K562 (cell line): Measurements from ENCODE around the gene SPHK1. TPM values are rescaled to one million over a fixed set of nuclear protein-coding genes. Genes with fewer than 3 reads are reported as not detected.

Experiments used
- ARID1B ChIP-seq: fragments of 450-650 bp; IDR thresholded peaks from 2 replicates; pipeline ENCODE4 v1.6.1; 2016; ENCODE audit warnings: antibody characterized with exemption, mild to moderate bottlenecking, inconsistent platforms
- DPF2 ChIP-seq: fragments of 450-650 bp; IDR thresholded peaks from 2 replicates; pipeline ENCODE4 v1.6.1; 2016
- HOXB6 ChIP-seq: fragments of 250-450 bp; sonication (Bioruptor Pico); IDR thresholded peaks from 2 replicates; pipeline ENCODE4 v1.5.1; 2022; ENCODE audit warnings: mild to moderate bottlenecking, borderline replicate concordance
- RBM34 ChIP-seq: fragments of 200-400 bp; formaldehyde crosslinking; IDR thresholded peaks from 2 replicates; pipeline ENCODE4 v1.6.1; 2018; ENCODE audit warnings: low read length, borderline replicate concordance; ENCODE audit not compliant: insufficient read depth
- WHSC1 ChIP-seq: IDR thresholded peaks from one replicate; pipeline ENCODE4 v1.6.1; 2012; ENCODE audit warnings: low read length, control low read depth, inconsistent platforms
- ZNF175 ChIP-seq: fragments of 200-800 bp; sonication (Bioruptor generic); IDR thresholded peaks from 2 replicates; pipeline ENCODE4 v1.6.1; 2016; ENCODE audit warnings: low read depth, mild to moderate bottlenecking, missing genetic modification characterization, missing compliant biosample characterization
- ZNF3 ChIP-seq: fragments of 250-450 bp; sonication (Bioruptor Pico); IDR thresholded peaks from 2 replicates; pipeline ENCODE4 v1.5.0; 2021; ENCODE audit warnings: mild to moderate bottlenecking, moderate library complexity
- ZNF324 ChIP-seq: fragments of 250-450 bp; sonication (Bioruptor Pico); IDR thresholded peaks from 2 replicates; pipeline ENCODE4 v1.4.0; 2020; ENCODE audit warnings: mild to moderate bottlenecking
- ZNF644 ChIP-seq: fragments of 200-800 bp; sonication (Bioruptor generic); IDR thresholded peaks from 2 replicates; pipeline ENCODE4 v1.6.1; 2016; ENCODE audit warnings: low read depth, missing genetic modification characterization, missing compliant biosample characterization
- ZNF699 ChIP-seq: fragments of 250-450 bp; sonication (Bioruptor Pico); IDR thresholded peaks from 2 replicates; pipeline ENCODE4 v1.8.0; 2021; ENCODE audit warnings: mild to moderate bottlenecking, moderate library complexity; ENCODE audit not compliant: insufficient replicate concordance
- polyA plus RNA-seq, 8 experiments: library from polyadenylated mRNA; depleted of rRNA in 4 of 8; stranded (reverse) in 5 of 8; unstranded in 3 of 8; fragments of >200 nt; fragmentation: Nextera tagmentation in 2 of 8; fragmentation: Illumina TruSeq in 1 of 8; extraction: Ambion mirVana in 2 of 8; extraction: Trizol in 1 of 8; gene quantifications; 2 replicates each; pipeline versions ENCODE4 v1.2.1 to v1.2.3, GENCODE V29; 2011 to 2014; ENCODE audit warnings: inconsistent platforms in 1 of 8, missing spikeins in 1 of 8
- total RNA-seq, 7 experiments: library from RNA; depleted of rRNA in 6 of 7; stranded (reverse); fragments of >200 nt in 6 of 7; fragmentation: Illumina TruSeq in 2 of 7; extraction: Trizol in 2 of 7; gene quantifications; 2 replicates each; pipeline versions ENCODE4 v1.2.1 to v1.2.3, GENCODE V29; 2011 to 2021; ENCODE audit warnings: low replicate concordance in 1 of 7
- TF ChIP-seq, protein P1 (sequence below), 2 experiments: fragments of 450-650 bp; IDR thresholded peaks; 2 replicates each; pipeline ENCODE4 v1.6.1; 2018; ENCODE audit warnings: mild to moderate bottlenecking in 2 of 2, low read depth in 1 of 2; ENCODE audit not compliant: partially characterized antibody in 2 of 2
- TF ChIP-seq, protein P2 (sequence below), 2 experiments: fragments of 150-350 bp in 1 of 2; IDR thresholded peaks; 2 replicates each; pipeline ENCODE4 v1.6.1; 2012 to 2016; ENCODE audit warnings: low read depth in 2 of 2, low read length in 2 of 2, mild to moderate bottlenecking in 1 of 2, moderate library complexity in 1 of 2
- TF ChIP-seq, protein P3 (sequence below): sonication (generic); formaldehyde crosslinking; IDR thresholded peaks from 2 replicates; pipeline ENCODE4 v1.4.0; 2020; ENCODE audit warnings: mild to moderate bottlenecking, missing genetic modification reagents
- TF ChIP-seq, protein P4 (sequence below): fragments of 250-450 bp; sonication (Bioruptor Pico); IDR thresholded peaks from 2 replicates; pipeline ENCODE4 v1.5.0; 2021; ENCODE audit warnings: mild to moderate bottlenecking, moderate library complexity

SPHK1 gene
- total and polyA plus RNA-seq, 9 of the 15 experiments (the other 6 are each of a cell fraction or from before 2014, with no cell fraction given), result 0.21 to 60.3 (median 14.5) TPM

DNA sequence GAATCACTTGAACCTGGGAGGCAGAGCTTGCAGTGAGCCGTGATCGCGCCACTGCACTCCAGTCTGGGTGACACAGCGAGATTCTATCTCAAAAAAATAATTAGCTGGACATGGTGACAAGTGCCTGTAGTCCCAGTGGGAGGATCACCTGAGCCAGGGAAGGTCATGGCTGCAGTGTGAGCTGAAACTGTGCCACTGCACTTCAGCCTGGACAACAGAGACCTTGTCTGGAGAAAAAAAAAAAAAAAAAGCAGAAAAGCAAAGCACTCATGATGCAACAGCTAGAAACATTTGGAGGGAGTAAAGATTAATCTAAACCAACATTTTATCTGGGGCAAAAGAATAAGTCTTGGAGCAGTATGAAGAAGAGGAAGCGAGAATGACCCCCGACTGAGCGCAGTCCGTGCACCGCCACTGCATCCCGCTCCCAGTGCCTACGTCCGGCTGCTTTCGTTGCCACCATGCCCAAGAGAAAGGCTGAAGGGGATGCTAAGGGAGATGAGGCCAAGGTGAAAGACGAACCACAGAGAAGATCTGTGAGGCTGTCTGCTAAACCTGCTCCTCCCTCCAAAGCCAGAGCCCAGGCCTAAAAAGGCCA lies 38.9 kb upstream of the SPHK1 start (continued):
- TF ChIP-seq, protein P1, sequence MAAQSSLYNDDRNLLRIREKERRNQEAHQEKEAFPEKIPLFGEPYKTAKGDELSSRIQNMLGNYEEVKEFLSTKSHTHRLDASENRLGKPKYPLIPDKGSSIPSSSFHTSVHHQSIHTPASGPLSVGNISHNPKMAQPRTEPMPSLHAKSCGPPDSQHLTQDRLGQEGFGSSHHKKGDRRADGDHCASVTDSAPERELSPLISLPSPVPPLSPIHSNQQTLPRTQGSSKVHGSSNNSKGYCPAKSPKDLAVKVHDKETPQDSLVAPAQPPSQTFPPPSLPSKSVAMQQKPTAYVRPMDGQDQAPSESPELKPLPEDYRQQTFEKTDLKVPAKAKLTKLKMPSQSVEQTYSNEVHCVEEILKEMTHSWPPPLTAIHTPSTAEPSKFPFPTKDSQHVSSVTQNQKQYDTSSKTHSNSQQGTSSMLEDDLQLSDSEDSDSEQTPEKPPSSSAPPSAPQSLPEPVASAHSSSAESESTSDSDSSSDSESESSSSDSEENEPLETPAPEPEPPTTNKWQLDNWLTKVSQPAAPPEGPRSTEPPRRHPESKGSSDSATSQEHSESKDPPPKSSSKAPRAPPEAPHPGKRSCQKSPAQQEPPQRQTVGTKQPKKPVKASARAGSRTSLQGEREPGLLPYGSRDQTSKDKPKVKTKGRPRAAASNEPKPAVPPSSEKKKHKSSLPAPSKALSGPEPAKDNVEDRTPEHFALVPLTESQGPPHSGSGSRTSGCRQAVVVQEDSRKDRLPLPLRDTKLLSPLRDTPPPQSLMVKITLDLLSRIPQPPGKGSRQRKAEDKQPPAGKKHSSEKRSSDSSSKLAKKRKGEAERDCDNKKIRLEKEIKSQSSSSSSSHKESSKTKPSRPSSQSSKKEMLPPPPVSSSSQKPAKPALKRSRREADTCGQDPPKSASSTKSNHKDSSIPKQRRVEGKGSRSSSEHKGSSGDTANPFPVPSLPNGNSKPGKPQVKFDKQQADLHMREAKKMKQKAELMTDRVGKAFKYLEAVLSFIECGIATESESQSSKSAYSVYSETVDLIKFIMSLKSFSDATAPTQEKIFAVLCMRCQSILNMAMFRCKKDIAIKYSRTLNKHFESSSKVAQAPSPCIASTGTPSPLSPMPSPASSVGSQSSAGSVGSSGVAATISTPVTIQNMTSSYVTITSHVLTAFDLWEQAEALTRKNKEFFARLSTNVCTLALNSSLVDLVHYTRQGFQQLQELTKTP (IDR thresholded peaks at IDR 0.05; ENCODE audit: low read depth in 1 of 2, partially characterized antibody in 2 of 2), result peak in 1 of 2 experiments; percentile 61
- TF ChIP-seq WHSC1 (no peak), DPF2 (peak; percentile 87; the same call in 1 of the 2 replicates), ARID1B (peak; percentile 76), ZNF3 (CRISPR knock-in tag) (no peak), ZNF324 (no peak), HOXB6 (CRISPR knock-in tag) (no peak), RBM34 (no peak), ZNF175 (CRISPR knock-in tag) (0 out of 2 replicates have a peak, but pooled peaks have one; percentile 42), ZNF699 (CRISPR knock-in tag) (no peak), ZNF644 (0 out of 2 replicates have a peak, but pooled peaks have one; percentile 21)
- TF ChIP-seq, protein P2, sequence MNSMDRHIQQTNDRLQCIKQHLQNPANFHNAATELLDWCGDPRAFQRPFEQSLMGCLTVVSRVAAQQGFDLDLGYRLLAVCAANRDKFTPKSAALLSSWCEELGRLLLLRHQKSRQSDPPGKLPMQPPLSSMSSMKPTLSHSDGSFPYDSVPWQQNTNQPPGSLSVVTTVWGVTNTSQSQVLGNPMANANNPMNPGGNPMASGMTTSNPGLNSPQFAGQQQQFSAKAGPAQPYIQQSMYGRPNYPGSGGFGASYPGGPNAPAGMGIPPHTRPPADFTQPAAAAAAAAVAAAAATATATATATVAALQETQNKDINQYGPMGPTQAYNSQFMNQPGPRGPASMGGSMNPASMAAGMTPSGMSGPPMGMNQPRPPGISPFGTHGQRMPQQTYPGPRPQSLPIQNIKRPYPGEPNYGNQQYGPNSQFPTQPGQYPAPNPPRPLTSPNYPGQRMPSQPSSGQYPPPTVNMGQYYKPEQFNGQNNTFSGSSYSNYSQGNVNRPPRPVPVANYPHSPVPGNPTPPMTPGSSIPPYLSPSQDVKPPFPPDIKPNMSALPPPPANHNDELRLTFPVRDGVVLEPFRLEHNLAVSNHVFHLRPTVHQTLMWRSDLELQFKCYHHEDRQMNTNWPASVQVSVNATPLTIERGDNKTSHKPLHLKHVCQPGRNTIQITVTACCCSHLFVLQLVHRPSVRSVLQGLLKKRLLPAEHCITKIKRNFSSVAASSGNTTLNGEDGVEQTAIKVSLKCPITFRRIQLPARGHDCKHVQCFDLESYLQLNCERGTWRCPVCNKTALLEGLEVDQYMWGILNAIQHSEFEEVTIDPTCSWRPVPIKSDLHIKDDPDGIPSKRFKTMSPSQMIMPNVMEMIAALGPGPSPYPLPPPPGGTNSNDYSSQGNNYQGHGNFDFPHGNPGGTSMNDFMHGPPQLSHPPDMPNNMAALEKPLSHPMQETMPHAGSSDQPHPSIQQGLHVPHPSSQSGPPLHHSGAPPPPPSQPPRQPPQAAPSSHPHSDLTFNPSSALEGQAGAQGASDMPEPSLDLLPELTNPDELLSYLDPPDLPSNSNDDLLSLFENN (IDR thresholded peaks at IDR 0.05; ENCODE audit: low read depth in 2 of 2, low read length in 2 of 2), result no peak; a peak in 1 of 4 replicates
- TF ChIP-seq, protein P3, sequence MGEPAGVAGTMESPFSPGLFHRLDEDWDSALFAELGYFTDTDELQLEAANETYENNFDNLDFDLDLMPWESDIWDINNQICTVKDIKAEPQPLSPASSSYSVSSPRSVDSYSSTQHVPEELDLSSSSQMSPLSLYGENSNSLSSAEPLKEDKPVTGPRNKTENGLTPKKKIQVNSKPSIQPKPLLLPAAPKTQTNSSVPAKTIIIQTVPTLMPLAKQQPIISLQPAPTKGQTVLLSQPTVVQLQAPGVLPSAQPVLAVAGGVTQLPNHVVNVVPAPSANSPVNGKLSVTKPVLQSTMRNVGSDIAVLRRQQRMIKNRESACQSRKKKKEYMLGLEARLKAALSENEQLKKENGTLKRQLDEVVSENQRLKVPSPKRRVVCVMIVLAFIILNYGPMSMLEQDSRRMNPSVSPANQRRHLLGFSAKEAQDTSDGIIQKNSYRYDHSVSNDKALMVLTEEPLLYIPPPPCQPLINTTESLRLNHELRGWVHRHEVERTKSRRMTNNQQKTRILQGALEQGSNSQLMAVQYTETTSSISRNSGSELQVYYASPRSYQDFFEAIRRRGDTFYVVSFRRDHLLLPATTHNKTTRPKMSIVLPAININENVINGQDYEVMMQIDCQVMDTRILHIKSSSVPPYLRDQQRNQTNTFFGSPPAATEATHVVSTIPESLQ (CRISPR knock-in tag), result no peak
- TF ChIP-seq, protein P4, sequence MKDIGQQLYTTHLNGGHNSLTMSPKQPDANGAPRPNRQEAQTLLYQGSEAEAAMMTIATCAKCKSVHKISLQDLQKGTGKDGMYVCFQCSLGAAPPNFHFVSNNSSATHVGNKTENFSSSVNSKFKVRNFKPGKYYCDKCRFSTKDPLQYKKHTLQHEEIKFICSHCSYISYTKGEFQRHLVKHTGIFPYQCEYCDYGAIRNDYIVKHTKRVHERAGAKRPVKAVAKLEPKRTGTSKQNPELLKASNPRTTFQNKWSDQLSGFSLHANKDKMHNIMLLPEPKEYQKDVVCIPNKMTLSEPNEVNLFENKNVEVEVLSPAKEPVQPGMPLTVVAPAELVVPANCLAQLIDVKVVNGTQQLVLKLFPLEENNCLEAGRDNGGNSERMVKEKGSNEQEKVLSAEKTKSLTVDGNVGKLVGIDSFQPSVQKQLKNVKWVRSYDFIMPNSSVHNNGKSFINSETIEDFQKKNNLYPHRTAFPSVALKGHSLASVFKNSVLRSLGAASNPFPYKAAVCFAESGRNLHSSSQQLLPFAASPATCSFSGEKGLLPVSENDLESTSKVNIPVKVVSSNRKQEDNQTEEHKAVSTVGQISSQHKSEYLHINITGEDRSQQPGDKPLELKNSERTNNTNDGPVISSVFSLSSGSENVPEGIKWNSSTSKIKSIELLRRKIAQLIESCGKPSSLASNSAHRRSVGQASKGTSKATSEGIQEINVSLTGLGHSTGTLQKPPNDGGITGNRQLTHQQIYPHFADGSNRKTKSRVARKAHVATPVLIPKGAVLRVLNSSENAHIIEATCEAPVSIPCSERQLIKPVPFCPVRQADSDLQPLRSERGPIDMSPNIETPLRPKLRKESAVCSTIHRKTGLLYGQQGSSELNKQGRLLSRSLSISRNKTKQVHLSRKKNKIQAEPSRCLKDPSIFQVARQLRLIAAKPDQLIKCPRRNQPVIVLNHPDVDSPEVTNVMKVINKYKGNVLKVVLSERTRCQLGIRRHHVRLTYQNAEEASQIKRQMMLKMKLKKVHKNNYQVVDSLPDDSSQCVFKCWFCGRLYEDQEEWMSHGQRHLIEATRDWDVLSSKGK (CRISPR knock-in tag), result no peak
